ENCODE data around the gene IFI44L.

The IFI44L gene

DNA sequence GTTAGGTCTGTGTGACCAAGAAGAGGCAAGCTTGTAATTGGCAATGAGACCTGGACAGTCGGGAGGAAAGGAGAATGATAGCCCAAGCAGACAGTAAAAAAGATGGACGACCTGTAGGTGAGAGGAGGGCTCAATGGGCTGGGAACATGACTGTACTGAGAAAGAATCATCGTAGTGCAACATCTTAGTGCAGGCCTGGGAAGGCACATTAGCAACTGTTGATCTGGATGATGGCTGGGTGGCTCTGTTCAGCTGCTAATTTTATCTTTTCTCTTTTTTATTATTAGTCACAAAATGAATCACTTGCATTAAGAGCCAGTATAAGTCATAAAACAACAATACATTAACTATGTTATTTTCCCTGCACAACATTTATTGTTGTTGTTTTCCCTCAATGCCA, 62.2 kb downstream of the IFI44L start:
- in situ Hi-C loops (cut with MboI; ENCODE audit: low sequenced_read_pairs) = no loop called here

DNA sequence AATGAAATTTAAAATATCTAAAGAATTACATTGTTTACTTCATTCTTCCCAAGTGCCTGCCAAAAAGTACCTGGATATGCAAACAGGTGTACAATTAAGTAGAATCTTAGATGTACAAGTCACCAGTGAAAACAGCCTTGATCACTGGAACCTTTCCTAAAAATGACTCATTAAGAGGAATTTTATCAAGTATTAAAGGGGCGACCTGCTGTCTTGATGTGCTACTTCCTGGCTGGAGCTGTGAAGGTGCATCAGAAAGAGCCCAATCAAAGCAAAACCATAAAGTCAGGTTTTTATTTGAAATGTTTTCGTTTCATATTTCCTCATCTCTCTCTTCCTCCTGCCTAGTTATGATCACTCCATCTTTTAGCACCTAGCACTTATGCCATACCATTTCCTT, 62.8 kb downstream of the IFI44L start:
- in situ Hi-C loops (cut with MboI; ENCODE audit: low sequenced_read_pairs) = no loop called here

DNA sequence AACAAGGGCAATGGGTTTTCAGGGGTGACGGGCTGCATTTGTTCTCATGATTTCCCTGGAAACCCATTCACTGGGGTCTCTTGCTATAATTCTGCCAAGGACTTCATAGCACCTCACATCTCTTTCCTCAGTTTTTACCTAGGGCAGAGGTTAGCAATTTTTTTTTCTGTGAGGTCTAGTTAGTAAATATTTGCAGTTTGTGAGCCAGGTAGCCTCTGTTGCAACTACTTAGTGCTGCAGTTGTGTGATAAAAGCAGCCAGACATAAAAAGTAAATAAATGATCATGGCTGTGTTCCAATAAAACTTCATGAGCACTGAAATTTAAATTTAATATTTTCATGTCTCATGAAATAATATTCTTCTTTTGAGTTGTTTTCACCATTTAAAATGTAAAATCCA, 67.1 kb downstream of the IFI44L start:
- in situ Hi-C loops (cut with MboI; ENCODE audit: low sequenced_read_pairs) = no loop called here

DNA sequence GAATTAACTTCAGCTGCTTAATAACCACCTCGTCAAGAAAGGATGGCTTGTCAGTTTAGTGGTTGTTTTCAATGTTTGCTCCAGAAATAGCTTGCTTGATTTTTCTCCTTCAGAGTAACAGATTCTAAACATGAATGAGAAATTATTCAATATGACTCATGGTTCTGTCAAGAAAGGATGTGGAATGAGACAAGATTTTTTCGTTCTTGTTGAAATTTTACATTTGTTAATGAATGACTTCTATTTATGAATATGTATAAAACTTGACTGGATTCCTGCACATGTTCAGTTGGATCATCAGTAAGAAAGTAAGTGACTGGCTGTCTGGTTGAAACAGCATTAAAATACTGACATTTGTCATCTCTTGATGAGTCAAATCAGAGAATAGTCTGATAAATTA, 67.7 kb downstream of the IFI44L start:
- in situ Hi-C loops (cut with MboI; ENCODE audit: low sequenced_read_pairs) = no loop called here

DNA sequence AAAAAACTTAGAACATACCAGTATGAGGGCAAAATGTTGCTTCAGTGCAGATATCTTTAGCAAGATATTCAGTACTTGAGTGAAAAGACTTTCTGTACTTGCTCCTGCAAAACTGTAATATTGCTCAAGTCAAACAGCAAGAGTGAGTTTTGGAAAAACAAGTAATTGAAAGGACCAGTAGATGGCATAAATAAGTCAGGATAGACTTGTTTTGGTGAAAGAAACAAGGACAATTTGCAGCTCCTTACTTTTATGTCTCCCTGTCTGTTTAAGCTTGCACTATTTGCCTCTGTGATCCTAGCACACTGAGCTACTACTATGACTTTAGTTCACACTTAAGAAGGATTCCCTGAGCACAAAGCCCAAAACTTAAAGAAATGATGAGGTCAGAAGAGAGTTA, 68.4 kb downstream of the IFI44L start:
- in situ Hi-C loops (cut with MboI; ENCODE audit: low sequenced_read_pairs) = no loop called here

DNA sequence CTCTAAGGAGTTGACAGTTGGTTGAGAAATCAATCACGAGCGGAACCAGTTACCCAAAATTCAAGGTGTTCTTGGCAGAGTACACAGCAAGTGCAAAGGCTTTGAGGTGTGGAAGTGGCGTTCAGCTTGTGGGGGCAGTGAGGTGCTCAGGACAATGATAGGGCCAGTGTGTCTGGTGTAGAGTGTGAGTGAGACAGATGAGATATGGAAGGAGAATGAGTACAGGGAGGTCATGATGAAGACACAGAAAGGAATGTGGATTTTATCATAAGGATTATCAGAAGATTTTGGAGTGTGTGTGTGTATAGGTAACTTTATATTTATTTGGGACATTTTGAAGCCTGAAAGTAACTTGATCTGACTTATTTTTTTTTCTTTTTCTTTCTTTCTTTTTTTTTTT, 70.3 kb downstream of the IFI44L start:
- in situ Hi-C loops (cut with MboI; ENCODE audit: low sequenced_read_pairs) = no loop called here

DNA sequence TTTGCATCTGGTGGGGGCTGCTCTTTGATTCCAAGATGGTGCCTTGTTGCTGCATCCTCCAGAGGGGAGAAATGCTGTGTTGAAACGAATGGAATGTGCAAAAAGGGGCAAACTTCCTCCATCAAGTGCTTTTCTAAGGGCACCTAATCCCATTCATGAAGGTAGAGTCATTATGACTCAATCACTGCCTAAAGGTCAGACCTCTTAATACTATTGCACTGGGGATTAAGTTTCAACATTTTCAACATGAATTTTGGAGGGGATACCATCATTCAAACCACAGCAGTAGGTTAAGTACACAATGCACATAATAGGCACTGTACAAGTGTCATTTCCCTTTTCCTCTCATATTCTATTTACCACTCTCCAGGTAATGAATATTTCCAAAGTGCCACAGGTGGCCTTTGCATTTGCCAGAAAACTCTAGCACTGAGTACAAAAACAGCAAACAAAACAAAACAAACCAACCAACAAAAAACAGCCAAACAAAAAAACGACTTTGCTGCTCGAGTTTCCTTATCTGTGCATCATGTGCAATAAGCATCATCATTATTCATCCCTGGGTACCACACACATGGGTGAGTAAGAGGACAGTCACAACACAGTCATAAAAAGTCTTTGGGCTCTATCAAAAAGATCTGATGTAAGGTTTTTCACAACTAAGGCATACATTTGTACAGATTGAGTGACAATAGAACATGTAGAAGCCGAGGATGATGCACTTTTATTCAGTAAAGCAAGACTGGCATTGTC, 71.9 kb downstream of the IFI44L start:
- in situ Hi-C loops (cut with MboI; ENCODE audit: low sequenced_read_pairs) = no loop called here
